ENCODE measurements around the gene METTL26.
"Not testable (repeated sequence)": the region's sequence is repeated elsewhere in the genome, so short reads cannot be mapped to it uniquely, and the experiment has no call there.

Gene METTL26

DNA sequence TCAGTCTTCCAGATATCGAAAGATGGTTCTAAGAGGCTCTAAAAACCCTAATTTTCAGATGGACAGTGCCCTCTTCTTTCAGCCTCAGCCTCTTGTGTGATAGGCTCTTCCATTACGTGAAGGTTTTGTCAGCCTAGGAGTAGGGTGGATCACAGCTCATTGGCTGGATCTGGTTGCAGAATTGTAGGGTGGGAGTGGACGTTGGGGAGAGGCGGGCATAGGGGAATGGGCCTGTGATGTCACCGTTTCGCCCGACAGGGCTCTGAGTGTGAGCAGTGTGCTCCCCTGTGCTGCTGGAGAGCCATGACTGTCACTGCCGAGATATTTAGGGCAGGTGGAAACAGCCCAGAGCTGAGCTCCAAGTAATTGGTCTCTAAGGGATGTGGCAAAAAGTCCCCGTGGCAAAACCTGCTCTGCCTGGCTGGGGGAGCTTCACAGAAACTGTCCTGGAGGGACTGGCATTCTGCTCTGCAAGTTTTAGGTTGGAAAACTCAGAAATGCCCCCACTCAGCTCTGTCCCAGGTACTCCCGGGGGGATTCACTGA lies 11.5 kb downstream of the METTL26 start:
- no peak for DNase-seq

DNA sequence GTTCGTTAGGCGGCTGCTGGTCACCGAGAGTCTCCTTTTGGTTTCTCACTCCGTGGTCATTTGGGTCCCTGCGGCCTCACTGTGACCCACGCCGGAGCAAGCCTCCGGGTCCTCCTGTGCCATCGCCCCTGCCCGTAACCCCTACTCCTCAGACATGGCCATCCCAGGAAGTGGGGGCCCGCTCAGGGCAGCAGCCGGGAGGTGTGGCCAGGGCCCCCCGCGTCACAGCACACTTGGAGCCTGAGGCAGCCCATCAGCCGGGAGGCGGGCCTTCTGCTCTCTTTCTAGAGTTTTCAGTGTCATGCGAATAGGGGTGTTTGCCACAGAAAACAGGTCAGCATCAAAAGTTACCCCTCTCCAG lies 13.2 kb downstream of the METTL26 start:
- no peak for DNase-seq

DNA sequence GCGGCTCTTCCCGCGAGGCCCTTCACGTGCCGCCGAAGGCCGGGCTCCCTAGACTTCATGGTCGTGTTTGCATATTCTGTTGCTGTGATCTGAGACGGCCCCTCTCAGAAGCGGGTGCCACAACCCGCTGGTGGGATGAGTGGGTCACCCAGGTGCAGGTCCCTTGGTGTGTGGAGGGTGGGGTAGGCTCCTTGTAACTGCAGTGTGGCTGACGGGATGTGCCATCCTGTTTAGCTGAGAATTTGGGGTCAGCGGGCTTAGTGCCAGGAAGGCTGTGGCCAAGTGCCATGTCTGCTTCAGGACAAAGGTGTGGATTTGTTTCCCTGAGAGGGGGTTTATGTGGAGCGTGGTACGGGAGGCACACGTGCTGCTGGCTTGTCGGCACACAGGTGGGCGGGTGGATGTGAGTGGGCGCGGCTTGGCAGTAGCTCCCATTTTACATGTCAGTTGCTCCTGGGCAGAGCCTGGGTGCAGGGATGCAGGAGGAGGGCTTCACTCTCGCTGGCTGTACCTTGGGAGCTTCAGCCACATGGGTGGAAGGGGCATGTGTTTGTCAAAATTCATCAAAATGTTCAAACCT lies 14.5 kb downstream of the METTL26 start:
- DNase-seq: peak in 1 of 14 donors; percentile 78

DNA sequence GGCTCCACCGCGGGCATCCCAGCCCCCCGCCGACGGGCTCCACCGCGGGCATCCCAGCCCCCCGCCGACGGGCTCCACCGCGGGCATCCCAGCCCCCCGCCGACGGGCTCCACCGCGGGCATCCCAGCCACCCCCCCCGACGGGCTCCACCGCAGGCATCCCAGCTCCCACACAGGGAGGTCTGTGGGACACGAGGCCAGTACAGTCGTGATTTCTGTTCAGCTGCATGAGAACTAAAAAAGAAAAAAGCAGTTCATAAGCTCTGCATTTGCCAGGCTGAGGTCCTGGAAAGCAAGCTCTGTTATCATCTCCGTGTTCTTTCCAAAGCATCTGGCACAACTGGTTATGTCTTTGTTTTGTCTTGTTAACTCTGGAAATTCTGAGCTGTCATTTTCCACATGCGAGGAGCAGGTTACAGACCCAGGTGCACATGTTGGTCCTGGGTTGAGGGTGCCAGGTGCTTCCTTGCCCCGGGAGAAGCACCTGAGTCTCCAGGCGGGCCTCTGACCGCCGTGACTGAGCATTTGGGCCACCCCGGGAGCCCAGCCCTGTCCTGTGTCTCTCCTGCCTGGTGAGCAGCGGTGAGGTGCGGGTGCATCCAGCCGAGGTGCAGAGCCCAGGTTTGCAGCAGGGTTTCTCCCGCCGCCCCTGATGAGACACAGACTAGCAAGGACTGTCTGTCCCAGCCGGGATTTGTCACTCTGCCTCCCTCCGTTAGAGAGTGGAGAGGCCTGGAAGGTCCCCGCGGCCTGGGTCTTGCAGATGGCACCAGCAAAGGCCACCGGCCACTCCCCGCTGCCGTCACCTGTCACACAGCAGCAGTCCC lies 15.2 kb downstream of the METTL26 start:
- peak in 1 of 14 donors; percentile 72 for DNase-seq

DNA sequence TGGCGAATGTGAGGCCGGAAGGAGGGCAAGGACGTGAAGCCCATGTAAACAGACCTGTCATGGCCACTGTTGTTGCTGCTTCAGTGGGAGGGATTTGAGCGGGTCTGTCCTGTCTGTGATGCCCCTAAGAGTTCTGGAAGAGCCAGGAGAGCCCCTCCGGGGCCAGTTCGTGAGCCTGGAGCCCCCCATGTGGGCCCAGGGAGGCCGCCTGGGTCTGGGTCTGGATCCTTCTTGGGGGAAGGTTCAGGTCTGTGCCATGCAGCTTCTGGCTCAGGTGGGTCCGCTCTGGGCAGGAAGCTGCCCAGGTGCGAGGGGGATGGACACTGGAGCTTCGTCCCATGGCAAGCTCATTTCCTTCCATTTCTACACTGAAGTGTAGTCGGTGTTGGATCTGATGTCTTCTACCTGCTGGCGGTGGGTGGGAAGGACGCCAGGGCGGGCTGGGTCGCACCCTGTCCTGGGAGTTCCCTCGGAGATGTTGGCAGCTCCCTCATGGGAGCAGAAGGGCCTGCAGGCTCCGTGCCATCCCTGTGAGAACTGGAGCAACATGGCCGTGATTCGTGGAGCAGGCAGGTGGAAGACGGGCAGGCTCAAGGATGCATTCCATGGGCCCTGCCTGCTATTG lies 16.5 kb downstream of the METTL26 start:
- DNase-seq: peak in 1 of 14 donors; percentile 91

DNA sequence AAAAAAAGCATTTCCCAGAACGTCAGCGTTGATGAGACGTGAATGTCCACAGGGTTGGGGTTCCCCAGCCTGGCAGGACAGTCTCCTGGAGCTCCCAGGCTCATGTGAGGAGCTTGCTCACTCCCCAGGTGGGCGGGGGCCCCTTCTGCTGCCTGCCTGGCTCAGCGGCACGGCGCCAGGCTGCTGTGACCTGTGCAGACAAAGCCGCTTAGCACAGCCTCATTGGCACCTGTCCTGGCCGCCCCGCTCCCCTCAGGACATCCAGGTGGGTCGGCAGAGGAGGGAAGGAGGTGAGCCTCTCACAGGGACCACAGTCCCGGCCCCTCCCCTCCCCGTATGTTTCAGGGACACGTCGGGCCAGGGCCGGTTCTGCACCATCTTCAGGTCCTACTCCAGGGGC lies 18.2 kb downstream of the METTL26 start:
- DNase-seq: no peak

DNA sequence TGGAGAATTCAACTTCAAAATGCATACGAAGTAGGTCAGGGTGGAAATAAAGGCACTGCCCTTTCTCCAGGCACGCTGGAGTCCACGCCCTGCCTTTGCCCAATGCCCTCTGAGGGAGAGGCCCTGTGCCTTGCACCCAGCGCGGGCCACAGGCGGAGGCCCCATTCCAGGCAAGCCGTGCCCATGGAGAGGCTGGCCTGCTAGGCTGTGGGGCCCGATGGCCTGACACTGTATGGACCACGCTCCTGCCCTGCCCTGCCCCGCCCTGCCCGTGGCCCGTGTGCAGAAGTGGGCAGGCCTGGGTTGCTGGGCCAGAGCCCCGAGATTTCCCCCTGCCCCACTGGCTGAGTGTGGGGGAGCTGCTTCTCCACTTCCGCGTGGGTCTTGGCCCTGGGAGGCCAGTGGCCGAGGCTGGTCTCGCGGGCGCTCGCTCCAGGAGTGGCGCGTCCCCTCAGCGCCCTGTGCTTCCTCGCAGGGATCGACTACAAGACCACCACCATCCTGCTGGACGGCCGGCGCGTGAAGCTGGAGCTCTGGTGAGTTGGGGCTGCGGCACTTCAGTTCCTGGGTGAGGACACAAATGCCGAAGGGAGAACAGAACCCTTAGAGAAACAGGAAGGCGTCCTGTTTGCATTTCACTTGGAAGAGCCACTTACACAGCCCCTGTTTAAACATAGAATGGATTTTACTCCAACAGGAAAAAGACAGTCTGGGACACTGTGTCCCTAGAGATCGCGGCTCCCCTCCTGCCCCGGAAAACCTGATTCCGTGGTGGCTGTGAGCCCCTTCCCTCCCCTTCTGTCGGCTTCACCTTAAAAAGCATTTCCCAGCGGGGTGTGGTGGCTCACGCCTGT lies 19.1 kb downstream of the METTL26 start:
- no peak for DNase-seq

DNA sequence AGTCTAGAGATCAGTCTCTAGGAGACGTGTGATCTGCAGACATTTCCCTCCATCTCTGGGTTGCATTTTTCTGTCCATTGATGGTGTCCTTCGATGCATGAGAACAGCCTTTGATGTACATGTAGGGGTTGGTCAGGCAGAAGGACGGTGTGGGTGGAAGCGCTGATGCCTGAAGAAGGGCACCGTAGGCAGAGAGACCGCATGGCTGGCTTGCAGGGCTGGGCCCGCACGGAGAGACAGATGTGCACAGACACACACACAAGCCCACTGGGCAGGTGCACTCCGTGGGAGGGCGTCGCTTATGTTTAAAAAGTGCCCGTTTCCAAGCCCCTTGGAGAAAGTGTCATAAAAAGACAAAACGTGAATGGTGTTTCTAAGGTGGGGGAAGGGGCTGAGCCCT lies 21.0 kb downstream of the METTL26 start:
- DNase-seq: no peak

DNA sequence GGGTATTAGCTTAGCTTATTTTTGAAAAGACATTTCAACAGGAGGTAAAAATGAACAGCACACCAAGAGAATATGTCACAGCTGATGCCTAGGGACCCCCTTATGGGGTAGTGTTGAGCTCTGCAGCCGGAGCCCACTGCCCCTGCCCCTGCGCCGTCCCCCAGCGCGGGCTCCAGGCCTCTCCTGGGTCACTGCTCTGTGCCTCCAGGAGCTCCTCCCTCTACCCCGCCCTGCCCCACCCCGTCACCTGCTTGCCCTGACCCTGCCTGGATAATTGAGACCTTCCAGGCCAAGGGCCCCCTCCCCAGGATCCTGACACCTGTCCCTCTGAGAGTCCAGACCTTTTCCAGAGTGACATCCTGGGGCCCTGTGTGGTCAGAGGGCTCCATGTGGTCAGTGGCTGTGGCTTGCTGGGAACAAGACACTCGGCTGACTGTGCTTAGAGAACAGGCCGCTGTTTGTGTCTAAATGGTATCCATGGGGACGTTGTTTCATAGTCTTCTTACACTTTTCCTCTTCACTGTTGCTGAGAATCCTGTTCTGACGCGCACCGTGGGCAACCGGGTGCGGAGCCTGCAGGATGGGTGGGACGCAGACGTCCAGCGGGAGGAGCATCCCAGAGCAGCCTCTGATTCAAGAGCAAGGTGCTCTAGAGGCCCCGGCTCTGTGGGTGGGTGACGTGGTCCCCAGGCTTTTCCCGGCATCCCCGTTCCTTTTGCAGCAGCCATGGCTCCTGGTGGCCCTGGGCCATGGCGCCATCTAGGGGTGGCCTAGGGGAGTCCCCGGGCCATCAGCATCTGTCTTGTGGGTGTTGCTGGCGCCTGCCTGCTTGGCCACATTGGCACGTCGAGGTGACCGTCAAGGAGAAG lies 25.4 kb downstream of the METTL26 start:
- DNase-seq: peak in 10 of 14 donors; percentile 5 to 92 (median 47)

DNA sequence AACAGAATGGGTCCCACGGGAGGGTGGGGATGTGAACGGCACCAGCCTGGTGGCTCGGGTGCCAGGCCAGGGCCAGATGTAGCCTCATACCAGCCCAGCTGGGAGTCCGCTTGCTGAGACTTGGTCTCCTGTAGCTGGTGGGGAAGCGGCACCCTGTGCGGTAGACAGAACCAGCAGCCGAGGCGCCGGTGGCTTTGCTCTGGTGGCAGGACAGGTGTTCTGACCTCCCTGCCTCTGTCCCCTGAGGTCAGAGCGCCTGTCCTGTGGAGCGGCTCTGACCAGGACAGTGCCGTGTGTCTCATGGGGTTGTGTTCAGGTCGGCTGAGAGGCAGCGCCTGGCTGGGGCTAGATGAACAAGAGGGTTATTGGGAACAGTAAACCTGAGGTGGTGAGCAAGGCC lies 26.1 kb downstream of the METTL26 start:
- no peak for DNase-seq

DNA sequence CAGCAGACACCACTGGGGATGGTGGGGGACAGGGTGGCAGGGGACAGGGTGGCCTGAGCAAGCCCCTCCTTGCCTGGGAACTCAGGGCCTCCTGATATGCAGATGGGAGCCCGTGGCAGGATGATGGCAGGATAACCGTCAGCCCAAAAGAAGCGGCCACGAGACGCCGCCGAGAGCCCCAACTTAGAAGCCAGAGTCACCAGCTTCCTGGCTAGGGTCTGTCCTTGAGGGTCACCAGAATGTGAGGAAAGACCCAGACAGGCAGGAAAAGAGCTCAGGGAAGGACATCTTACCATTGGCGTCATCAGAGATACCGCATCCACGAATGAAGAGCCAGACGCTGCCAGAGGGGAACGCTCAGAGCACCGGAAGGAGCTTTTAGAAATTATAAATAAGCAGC lies 26.8 kb downstream of the METTL26 start:
- DNase-seq: no peak

DNA sequence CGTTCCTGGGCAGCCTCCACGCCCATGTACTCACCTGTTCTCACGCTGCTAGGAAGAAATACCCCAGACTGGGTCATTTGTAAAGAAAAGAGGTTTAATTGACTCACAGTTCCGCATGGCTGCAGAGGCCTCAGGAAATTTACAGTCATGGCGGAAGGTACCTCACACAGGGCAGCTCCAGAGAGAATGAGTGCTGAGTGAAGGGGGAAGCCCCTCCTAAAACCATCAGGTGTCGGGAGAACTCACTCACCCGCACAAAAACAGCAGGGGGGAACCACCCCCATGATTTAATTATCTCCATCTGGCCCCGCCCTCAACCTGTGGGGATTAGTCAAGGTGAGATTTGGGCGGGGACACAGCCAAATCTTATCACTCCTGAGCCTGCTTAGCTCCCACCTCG lies 28.1 kb downstream of the METTL26 start:
- DNase-seq: no peak

DNA sequence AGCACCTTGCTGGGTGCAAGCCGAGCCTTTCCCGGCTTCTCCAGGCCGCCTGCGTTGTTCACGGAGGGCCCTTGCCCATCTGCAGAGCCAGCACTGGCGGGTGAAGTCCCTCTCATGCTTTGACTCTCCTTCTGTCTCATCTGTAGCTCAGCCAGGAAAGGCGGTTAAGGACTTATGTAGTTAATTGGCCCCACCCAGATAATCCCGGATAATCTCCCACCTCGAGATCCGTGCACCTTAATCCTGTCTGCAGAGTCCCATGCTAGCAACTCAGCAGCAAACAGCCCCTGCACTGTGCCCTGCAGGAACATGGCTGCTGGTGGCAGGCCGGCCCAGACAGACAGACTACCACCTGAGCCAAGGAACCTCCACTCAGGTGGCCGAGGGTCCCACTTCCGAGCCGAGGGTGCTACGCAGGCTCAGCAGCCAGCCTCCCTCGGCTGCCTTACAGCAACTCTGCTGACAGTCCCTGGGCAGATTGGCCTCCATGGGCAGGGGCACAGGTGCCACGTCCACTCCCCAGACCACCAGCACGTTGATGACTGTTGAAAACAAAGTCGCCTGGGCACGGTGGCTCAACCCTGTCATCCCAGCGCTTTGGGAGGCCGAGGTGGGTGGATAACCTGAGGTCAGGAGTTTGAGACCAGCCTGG lies 29.3 kb downstream of the METTL26 start:
- DNase-seq: peak in 1 of 14 donors; percentile 42

DNA sequence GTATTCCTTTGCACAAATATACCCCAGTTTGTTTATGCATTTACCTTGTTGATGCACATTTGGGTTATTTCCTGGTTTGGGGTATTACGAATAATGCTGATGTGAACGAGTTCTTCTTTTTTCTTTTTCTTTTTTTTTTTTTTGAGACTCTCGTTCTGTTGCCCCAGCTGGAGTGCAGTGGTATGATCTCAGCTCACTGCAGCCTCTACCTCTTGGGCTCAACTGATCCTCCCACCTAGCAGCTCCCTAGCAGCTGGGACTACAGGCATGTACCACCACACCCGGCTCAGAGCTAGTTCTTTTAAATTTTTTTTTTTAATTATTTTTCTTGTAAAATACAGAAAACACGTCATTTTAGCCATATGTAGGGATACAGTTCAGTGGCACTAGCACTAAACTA lies 32.2 kb downstream of the METTL26 start:
- no peak for DNase-seq

DNA sequence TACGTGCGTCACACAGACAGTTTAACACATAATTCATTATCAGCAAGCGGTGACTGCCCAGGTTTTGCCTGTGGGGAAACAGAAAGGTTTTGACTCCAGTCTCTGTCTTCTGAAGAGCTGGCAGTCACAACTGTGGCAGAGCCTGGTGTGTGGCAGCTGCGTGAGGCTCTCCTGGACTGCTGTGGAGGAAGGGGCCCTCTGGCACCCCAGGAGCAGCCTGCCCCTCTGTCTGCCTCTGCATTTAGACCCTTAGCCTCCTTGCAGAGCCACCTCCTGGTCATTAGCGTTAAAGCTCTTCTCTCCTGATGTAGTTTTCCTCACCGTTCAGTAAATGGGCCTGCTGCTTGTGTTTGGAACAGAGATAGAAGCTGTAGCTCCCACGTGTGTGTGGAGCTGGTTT lies 35.3 kb downstream of the METTL26 start:
- DNase-seq: peak in 1 of 14 donors; percentile 35

DNA sequence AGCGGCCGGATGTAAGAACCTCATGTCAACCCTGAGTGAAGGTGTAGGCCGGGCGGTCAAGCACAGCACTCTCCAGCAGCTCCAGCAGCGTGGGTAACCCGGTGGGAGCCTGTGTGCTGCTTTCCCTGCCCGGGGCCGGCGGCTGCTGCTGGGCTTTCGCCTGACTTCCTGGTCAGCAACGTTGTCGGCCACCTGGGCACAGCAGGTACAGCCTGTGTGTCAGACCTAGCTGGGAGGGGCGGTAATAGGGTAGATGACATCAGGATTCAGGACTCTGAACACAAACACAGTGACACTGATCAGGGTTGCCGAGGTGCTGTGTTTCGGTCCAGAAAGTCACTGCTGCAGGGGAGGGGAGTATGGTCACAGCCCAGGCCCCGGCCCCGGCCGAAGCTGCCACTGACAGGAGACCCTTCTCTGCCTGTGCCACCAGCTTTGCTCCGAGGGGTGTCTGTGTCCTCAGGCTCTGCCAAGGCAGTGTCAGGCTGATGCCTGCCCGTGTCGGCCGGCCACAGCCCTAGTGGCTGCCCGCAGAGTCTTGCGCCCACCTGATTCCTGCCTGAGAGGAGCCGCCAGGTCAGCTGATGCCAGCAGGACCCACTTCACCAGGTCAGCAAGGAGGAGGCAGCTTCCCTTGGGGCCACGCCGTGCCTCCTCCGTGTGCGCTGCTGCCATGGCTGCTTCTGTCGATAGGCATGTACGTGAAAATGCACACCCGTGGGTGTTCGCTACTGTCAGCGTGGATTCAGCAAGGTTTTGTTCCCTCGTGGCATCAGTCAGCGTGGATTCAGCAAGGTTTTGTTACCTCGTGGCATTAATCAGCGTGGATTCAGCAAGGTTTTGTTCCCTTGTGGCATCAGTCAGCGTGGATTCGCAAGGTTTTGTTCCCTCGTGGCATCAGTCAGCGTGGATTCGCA lies 37.0 kb downstream of the METTL26 start:
- peak in 1 of 14 donors; percentile 43 for DNase-seq

DNA sequence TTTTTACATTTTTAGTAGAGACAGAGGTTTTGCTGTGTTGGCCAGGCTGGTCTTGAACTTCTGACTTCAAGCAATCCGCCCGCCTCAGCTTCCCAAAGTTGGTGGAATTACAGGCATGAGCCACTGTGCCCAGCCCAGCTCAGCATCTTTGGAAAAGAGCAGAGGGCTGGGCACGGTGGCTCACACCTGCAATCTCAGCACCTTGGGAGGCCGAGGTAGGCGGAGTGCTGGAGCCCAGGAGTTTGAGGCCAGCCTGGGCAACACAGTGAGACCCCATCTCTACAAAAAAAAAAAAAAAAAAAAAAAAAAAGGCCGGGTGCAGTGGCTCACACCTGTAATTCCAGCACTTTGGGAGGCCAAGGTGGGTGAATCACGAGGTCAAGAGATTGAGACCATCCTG lies 38.5 kb downstream of the METTL26 start:
- not testable (repeated sequence) for DNase-seq

DNA sequence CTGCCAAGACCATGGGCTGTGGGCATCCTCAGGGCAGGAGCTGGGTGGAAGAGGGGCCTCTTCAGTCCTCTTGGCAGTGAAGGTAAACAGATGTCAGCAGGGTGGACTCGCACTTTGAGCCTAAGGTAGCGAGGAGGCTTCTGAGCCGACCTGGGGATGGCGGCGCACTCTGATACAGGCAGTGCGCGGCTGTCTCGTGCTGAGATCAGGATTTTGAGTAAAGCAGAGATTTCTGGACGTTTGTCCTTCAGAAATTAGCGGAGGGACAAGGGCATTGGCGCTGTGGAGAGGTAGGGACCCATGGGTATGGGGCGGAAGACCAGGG lies 39.4 kb downstream of the METTL26 start:
- DNase-seq: no peak

DNA sequence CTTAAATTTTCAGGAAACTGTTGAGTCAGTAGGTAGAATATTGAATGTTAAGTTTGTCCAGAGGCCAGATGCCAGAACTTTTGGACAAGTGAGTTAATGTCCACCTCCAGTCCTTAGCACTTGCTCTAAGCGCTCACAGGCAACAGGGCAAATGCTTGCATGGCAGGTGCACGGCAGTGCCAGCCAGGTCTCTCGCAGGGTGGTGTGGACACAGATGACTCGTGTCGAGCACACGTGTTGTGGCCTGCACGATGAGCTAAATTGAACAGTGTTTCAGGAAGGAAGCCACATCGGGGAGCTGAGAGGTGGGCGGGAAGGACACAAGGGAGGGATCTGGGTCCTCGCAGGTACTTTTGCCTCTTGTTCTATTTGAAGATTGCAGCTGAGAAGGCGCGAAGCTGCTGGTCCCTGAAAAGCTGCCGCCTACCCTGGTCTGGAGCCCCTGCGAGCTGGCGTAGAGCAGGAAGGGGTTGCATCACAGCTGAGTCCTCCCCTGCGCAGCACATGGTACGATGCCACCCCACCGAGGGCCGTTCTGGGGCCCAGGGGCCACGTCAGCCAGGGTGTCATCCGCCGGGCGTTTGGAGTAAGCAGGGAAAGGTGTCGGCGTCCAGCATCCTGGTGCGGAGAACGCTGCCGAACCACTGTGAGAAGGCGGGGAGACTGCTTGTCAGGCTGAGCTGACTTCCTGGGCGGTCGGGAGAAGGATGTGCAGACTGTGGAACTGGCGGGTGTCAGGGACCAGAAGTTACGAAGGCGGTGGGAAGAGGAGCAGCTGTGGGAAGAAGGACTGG lies 40.0 kb downstream of the METTL26 start:
- DNase-seq: peak in 1 of 14 donors; percentile 77

Measured in C1 segment of cervical spinal cord (tissue), 14 donors.